Endometrium (tissue), 2 donors: ENCODE data around the gene HOXC11.

Source experiments
- FAIRE-seq: peaks from 2 replicates; lab custom pipeline; 2012; peaks lifted over from hg19 to GRCh38; lab: Jason Lieb, UNC
- donor health status: control.
- donor health status: control.

HOXC11 gene

DNA sequence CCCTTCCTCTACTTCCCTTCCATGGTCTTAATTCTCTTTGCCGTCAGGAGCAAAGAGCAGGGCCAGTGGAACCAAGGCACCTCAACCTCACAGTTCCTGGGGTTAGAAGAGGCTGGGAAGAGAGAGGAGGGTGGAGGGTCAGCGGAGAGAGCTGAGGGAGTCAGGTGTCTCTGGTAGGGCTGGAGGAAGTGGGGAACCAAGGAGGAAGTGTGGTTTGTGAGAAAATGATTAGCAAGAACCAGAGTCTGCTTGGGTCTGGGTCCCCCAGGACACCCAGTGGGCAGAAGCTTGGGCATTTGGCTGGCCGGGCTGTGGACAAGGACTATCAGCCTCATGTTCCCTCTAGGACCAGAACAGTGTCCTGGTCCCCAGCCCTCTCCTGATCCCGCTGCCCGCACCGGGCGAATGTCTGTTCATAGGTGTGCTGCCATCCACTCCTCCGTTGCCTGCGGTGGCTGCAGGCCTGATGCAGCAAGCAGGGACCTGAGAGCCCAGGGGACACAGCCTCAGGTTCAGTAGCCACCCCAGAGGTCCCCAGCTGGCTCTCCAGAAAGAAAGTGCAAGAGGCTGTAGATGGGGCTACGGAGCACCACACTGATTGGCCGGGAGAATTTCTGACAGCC, 15.9 kb upstream of the HOXC11 start:
- no peak for FAIRE-seq

DNA sequence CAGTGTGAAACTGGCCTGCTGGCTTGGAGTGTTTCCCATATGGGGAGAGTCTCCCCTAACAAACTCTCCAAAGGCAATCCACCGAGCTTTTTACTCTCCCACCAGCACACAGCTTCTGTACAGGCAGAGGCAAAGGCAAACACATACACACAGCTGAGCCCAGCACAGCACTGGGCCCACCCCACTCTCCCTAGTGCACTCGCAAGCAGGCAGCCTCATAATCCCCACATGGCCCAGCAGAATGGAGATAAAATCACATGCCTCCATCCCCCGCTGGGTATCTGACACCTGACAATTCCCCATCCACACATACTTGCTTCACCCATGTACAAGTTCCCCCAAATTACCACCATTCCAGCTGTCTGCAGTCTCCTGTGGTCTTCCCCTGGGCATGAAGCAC, 14.8 kb upstream of the HOXC11 start:
- no peak for FAIRE-seq

DNA sequence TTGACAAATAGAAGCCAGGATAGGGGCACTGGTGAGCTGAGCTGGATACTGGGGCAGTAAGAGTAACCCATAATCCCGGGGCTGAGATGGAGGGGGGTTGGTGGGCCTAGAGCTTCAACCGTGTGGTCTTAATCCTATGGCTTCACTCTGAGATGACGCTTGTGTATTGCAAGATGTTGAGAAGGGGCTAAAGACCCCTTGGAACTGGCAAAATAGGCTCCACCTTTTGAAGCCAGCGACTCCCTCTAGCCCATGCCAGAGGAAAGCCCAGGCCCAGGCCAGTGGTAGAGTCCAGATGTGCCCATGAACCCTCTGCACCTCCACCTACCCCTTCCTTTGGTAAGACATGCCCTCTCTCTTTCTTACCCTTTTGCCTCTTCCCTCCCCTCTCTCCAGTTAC, 13.6 kb upstream of the HOXC11 start:
- FAIRE-seq = no peak

DNA sequence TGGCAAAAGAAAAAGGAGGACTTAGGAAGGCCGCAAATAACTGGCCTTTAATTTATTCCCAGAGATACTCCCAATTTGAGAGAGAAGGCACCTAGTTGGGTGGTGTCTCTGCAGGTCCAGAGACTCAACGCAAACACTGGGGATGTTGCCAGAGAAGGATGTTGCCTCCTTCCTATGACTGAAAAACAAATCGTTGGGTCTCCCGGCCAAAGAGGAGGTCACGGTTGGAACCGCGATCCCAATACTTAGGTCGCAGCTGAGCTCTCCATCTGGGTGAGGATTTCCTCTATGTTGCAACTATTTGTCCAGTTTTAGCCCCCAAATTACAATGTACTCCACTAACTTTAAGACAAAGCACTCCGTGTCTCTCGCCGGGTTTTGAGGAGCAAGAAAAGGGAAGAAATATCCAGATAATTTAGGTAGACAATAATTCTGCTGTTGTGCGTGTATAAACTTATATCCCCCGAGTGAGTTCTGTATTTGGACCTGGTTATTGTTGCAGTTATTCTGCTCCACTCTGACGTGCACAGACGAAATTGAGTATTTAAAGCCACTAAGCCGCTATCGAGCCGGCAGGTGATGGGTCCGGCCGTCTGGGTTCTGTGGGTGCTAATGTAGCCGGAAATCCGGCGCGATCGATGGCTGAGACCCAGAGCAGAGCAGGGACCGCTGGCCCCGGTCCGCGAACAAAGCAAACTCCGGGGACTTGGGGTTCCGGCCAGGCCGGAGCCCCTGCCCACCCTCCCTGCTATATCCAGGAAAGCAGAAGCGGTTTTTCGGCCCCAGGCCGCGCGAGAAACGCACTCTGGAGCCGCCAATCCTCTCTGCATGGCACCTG, 12.5 kb upstream of the HOXC11 start:
- FAIRE-seq = no peak

DNA sequence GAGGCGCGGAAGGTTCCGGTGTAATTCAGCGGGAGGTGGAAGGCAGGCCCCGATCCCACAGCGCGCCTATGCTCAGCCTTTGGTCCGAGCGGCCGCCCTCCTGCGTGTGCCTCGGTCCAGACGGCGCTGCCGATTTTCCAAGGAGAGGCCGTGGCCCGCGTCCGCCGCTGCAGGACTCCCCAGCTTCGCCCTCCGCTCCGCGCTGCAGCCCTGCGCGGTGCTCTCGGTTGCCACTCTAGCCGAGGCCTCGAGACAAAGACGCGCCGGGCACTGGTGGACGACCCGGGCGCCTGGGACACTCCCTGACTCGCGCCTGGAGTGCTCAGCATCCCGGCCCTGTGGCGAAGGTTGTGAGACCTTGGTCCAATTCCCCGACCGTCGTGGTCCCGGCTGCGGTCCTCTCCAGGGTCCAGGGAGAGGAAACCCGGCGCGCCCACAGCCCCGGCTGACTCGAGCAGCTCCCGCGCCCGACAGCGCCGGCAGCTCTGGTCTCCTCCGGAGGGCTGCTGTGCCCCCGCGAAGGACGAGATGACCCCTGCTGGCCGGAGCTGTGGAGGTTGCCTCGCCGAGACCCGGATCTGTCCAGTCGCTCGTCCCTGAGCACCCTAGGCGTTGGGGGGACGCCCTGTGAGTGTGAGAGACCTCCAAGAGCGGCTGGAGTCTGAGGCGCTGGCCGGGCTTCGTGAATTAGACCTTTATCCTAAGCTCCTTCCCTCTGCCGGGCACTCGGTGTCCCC, 11.7 kb upstream of the HOXC11 start:
- FAIRE-seq = no peak

DNA sequence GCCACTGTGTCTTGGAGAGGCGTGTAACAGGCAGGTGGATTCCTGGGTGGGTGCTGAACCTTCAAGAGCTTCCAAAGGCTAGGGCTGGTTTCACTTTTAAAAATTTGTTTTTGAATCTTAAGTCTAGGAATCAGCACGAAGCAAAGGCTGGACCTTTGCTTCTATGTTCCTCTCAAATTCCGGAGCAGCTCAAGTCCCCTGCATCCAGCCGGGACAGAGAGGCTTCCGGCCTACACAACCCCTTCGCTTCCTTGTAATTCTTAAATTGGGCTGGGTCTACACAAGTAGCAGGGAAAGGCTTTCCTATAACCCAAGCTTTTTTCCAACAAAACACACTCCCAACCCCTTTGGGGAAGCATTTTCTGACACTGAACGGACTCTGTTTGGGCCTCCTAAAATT, 9.9 kb upstream of the HOXC11 start:
- FAIRE-seq = no peak

DNA sequence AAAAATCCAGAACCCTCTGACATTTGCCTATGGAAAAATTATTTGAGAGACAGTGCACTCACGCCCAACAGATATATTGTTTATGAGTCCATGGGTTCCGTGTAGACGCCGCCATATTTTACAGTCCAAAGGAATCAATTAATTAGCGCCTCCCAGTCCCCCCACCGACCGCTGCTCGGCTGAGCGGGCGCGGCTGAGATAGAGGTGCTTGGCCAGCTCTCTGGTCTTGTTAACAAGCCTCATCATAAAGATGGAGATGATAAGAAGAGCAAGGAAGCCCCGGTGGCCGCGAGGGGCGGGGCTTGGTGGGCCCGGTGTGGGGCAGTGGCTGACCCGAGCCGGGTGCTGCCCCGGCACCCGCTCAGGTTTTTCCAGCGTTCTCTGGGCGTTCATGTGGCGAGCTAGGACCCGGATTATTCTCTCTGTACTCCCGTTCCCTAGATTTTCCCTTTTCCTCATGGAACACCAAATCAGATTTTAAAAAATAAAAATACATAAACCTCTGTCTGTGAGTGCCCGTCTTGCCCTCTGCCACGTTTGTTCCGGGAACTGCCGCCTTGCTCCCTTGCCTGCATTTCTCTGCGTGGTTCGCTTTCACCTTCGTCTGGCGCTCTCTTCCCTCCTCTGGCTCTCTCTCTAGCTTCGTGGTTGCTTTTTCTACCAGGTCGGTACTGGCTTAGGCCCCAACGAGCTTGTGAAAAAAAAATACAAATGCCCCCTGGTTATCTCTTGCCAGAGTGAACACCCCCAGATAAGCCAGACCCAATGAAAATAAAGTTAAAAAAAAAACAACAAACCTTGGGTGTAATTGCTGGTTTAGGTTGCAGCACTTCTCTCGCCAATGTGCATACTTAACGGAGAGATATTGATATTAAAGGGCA, 9.3 kb upstream of the HOXC11 start:
- no peak for FAIRE-seq

DNA sequence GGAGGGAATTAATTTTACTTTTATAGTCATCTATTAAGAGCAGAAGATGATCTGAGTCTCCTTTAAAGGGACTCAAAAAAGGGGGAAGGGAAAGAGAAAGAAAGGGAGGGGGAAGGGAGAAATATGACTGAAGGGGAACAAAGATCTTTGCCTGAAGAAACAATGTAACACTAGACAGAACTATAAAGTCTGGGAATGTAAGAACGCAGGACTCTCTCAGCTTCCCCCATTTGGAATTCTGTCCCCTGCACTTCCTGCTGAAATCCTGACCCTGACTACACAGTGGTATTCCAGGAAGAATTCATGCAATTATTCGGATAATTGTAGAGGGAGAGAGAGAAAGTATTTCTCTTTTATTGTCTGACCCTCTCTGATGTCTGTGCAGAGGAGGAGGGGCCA, 8.6 kb upstream of the HOXC11 start:
- no peak for FAIRE-seq

DNA sequence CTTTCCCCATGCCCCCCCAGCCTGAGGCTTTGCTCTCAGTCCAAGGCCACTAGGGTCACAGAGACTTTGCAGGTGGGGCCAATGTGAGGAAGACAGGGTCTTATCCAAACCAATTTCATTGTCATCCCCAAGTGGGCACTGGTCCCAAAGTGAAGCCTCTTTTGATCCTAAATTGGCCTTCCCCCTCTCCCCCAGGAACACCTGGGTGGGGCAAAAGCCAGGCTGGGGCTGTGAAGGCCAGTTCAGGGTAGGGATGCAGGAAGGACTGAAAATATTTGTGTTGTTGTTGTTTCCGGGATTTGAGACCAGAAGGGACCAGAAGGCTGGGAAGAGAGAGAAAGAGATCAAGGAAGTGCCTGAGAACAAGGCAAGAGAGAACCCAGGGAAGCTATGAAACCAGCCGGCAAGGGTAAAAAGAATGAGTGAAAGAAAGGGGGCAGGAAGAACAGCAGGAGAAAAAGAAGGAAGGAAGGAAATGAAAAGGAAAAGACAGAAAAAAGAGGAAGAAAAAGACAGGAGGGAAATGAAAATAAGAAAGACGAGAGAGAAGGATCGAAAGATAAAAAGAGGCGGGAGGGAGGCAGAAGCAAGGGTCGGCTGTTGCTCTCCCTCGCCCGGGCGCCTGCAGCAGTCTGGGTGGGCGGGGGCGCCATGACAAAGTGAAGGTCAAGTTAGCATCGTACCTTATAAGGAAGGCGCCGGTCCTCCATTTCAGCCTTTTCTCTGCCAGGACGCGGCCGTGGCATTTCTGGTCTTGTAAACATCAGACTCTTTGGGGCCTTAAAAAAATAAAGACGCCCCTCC, 7.4 kb upstream of the HOXC11 start:
- FAIRE-seq = no peak

DNA sequence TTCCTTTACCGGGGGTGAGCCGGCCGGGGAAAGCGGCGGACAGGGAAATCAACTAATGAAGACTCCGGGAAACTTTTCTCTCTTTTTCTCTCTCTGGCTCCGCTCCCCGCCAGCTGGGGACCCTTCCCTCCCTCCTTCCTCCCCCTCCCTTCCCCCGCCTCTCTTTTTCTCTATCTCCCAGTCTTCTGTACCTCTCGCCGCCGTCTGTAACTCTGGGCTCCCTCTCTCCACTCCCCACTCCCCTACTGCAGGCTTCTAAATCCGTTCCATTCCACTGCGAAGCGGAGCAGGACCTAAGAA, 6.9 kb upstream of the HOXC11 start:
- no peak for FAIRE-seq

DNA sequence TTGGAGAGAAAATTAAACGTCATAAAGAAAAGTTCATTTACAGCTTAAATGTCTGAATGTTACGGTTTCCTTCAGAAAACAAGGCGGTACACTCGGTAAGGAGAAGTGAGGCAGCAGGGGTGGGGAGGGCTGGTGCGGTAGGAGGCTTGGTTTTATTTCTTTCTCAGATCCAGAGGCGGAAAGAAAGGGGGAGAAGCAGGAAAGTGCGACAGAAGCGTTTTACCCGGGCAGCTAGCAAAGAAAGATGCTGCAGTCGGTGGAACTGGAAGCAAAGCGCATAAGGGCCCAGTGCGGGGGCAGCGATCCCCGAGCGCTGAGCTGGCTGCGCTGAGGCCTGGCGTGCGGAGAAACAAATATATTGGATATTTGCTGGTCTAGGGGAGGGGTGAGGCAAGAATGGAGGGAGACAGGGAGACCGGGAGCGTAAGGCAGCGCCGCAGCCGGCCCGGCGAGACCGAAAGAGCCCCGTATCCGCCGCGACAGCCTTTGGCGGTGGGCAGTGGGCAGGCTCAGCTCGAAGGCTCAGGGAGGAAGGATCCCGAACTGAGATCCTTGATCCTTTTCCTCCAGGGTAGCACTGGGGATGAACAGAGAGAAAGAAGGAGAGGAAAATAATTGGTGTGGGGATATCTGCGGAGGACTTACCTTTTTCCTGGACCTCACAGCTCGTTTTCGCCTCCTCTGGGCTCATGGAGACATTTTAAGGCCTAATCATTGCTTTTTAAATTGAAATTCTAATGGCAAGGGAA, 6.4 kb upstream of the HOXC11 start:
- FAIRE-seq = no peak

DNA sequence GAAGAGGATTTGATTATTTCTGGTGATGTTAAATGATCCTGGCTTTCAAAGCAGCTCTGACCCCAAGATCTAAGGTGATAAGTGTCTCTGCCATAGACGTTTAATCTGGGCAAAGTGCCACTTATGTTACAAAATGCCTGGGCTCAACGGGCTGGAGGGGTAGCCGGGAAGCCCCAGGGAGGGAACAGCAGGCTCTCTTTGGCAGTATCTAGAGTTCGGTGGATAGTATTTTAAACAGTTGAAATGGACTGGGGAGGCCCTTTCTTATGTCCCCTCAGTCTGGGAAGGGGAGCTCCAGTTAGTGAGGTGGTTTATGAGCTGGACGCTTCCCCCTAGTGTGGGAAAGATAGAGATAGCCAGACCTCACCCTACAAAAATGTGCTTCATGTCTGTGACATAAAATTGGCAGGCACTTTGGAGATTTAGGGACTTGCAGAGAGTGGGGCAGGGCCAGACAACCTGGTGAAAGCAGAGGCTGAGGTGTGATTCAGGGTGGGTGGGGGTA, 5.5 kb upstream of the HOXC11 start:
- FAIRE-seq = no peak

DNA sequence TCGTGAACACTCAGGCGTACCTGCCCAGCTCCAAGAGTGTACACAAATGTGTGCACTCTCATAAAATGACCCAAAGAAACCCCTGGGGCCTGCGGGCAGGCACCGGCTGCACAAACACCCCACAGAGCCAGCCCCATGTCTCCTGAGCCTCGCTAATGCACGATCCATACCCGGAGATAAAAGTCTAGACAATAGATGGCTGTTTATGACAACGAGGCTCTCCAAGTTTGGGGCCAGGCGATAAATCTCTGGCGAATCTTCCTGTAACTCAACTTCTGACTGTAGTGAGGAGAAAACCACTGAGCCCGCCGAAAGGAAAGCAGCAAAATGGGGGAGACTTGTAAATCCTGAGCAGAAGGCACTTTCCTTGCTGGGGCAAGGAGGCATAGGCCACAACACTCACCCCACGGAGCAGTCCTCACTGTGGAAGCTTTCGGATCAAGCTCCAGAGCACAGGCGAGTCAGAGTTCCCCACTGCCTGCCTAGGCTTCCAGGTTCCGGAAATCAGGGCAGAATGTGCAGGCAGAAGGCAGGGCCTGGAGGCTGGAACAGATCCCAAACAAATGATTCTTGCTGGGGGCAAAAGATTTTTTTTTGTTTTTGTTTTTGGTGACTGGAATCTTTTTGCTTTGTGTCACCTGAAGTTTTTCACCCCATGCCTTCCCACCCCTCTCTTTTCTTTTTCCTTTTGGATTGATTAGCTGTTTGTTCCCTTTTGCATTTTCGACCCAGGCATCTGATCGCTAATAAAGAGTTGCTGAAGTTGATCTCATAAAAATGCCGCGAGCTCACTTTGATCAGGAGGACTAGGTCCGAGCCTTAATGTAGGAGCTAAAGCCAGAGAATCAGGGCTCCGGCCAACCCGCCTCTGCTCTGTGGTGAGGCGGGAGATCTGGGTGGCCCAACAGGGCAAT, 4.5 kb upstream of the HOXC11 start:
- no peak for FAIRE-seq

DNA sequence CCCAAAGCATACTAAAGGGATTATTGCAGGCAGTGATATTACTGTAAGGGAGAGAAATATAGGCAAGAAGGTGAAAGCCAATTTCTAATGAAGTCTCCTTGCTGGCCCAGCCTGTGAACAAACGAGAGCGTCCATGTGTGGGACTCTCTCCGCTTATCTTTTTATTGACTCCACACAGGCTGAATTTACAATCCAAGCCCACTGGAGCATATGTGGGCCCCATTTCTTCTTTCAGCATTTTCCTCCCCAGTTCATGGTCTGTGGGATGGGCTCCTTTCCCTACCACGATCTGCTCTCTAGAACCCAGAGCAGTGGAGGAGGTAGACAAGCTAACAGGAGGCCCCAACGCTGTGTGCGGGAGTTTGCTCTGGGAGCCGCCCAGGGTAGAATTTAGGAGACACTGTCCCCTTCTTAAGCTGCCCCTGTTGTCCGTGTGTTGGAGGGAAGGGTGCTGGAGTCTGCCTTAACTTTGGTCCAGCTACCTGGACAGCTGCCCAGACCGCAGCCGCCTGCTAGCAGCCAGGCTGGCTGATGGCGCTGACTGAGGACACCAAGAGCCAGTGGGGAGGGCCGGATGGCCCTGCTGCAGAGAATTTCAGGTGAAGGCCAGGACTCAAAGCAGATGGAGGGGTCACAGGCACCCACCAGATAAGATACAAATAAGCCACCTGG, 3.2 kb upstream of the HOXC11 start:
- no peak for FAIRE-seq

DNA sequence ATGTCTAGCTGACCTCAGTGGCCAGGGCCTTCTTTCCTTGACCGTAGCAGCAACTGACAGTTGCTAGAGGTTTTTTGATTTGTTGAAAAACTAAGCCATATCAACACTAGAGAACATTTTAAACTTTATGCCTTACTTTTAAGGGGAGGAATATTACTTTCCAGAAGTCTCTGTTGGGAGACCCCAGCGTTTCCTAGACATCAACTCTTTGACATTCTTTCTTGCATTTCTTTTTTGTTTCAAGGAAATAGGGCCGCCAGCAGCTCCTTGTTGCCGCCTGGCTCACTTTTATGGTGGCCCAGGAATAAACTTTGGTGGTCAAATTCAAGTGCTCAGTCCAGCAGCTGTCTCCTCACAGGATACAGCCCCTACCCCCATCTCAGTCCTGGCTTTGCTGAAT, 2.5 kb upstream of the HOXC11 start:
- no peak for FAIRE-seq

DNA sequence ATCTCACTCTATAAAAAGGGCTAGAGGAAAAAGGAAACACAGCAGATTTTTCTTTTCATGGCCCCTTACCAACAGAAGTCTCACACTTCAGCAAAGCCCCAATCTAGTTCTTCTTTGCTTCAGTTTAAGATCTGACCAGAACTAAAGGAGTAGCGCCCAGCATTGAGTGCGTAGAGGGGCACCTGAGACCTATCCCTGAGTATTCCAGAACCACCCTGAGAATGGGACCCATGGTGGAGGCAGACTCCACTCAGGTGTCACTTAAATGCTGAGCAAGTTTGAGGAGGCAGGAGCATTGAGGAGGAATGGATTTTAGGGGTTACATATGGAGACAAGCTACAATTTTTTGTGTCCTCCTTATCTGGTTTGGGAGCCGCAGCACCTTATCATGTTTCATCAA, 1.8 kb upstream of the HOXC11 start:
- no peak for FAIRE-seq

DNA sequence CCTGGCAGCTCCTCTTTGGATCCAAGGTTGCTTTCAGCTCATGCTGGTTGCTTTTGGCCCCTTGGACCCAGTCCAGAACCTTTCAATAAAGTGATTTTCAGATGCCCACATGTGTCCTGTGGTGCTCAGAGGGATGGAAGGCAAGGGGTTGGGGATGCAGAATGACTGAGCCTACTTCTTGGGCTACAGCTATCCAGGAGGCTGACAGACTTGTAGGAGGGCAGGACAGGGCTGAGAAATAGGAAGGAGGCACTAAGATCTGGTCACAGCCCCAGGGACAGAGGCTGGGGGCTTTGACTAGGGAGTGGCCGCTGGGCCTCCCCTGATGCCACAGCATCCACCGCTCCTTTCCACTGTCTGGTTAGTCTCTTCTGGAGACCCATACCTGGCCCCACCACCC, 1.2 kb upstream of the HOXC11 start:
- no peak for FAIRE-seq

DNA sequence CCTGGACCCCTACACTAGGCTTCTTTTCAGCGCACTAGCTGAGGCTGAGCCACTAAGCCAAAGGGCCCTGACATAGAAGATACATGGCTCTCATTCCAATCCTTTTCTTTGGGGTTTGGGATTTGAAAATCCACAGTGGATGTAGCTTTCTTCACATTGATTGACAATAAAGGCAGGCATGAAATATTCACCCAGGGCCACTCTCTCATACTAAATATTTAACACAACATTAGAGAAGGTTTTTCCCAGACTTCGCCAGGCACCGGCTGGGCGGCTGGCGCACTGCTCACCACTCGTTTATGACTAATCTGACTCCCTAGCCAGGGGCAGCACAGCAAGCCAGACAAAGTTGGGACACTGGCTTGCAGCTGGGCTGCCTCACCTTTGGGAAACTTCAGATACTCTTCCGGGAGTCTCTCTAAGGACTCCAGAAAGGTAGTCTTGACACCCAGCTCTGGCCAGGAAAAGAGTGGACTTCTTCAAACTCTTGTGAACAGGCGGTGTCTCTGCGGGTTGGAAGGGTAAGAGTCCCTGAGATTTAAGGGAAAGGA, 699 bp upstream of the HOXC11 start:
- no peak for FAIRE-seq
